Measurements from ENCODE around the gene MS4A7. TPM values are rescaled to one million over a fixed set of nuclear protein-coding genes. Genes with fewer than 3 reads are reported as not detected.

The MS4A7 gene
- total RNA-seq, 4 donors from 2014 or later: 88.0 to 222 (median 103) TPM

GRCh38 chr11:60370811-60371298, 7.5 kb upstream of the MS4A7 start:
- no peak for DNase-seq (ENCODE audit: low spot score)
- ATAC-seq (ENCODE audit: low FRiP score): no peak
- TF ChIP-seq CTCF (IDR thresholded peaks at IDR 0.05): no peak

- TF ChIP-seq CTCF (IDR thresholded peaks at IDR 0.05): no peak
- no peak for DNase-seq (ENCODE audit: low spot score)
Observed at GRCh38 chr11:60371386-60371785, 6.9 kb upstream of the MS4A7 start.

GRCh38 chr11:60371854-60372253, 6.5 kb upstream of the MS4A7 start:
- TF ChIP-seq CTCF (IDR thresholded peaks at IDR 0.05): no peak
- DNase-seq (ENCODE audit: low spot score): no peak
- no peak for ATAC-seq (ENCODE audit: low FRiP score)

More at GRCh38 chr11:60371386-60371785, 6.9 kb upstream of the MS4A7 start:
- ATAC-seq (ENCODE audit: low FRiP score): no peak

- TF ChIP-seq CTCF (IDR thresholded peaks at IDR 0.05): no peak
- no peak for DNase-seq (ENCODE audit: low spot score)
- ATAC-seq (ENCODE audit: low FRiP score): no peak
Observed at GRCh38 chr11:60372767-60373166, 5.6 kb upstream of the MS4A7 start.

GRCh38 chr11:60375316-60375715, 3.0 kb upstream of the MS4A7 start:
- ATAC-seq (ENCODE audit: low FRiP score) (no peak), DNase-seq (ENCODE audit: low spot score) (no peak)
- TF ChIP-seq CTCF (IDR thresholded peaks at IDR 0.05): no peak

GRCh38 chr11:60376601-60377000, 1.7 kb upstream of the MS4A7 start:
- no peak for ATAC-seq (ENCODE audit: low FRiP score)
- DNase-seq (ENCODE audit: low spot score): no peak
- no peak for TF ChIP-seq CTCF (IDR thresholded peaks at IDR 0.05)

GRCh38 chr11:60377401-60378136, 763 bp upstream of the MS4A7 start:
- no peak for TF ChIP-seq CTCF (IDR thresholded peaks at IDR 0.05)
- ATAC-seq (ENCODE audit: low FRiP score) (peak; percentile 41), DNase-seq (ENCODE audit: low spot score) (no peak)
